H1 (cell line): ENCODE data around the gene NUBP2. TPM values are rescaled to one million over a fixed set of nuclear protein-coding genes. Genes with fewer than 3 reads are reported as not detected.

ENCODE experiments used
- NANOG ChIP-seq: IDR thresholded peaks from 2 replicates; pipeline ENCODE4 v1.6.1; 2011; ENCODE audit warnings: low read length, low read depth, mild to moderate bottlenecking, inconsistent platforms; ENCODE audit not compliant: insufficient read depth, poor library complexity, severe bottlenecking
- POLR2A ChIP-seq, 2 experiments: IDR thresholded peaks; 1 replicate in 1 of 2; 2 replicates in 1 of 2; pipeline ENCODE4 v1.6.1; 2011; ENCODE audit warnings: low read depth in 2 of 2, low read length in 2 of 2, mild to moderate bottlenecking in 2 of 2; ENCODE audit errors: control extremely low read depth in 1 of 2
- POLR2AphosphoS5 ChIP-seq: IDR thresholded peaks from 2 replicates; pipeline ENCODE4 v1.6.1; 2011; ENCODE audit warnings: low read depth, low read length
- YY1 ChIP-seq: IDR thresholded peaks from 2 replicates; pipeline ENCODE4 v1.6.1; 2011; ENCODE audit warnings: low read depth, mild to moderate bottlenecking, low read length
- polyA plus RNA-seq, 7 experiments: library from polyadenylated mRNA; depleted of rRNA in 3 of 7; stranded (reverse) in 5 of 7; unstranded in 2 of 7; fragments of >200 nt in 5 of 7; fragments of 200-250 nt in 2 of 7; gene quantifications; 1 replicate in 5 of 7; 2 replicates in 1 of 7; 4 replicates in 1 of 7; pipeline versions ENCODE4 v1.2.1 to v1.2.3, GENCODE V29; 2011 to 2013; ENCODE audit warnings: missing spikeins in 2 of 7, mixed read lengths in 2 of 7
- total RNA-seq: library from RNA; stranded (reverse); fragmentation: NEBNext Ultra II Directional; extraction: Animal tissue kit (Norgen Biotek cat#: 25700); gene quantifications from 2 replicates; pipeline ENCODE4 v1.2.1, GENCODE V29; 2021
- TF ChIP-seq, protein P1 (sequence below): IDR thresholded peaks from 2 replicates; pipeline ENCODE4 v1.6.1; 2011; ENCODE audit warnings: low read depth, mild to moderate bottlenecking, low read length; ENCODE audit not compliant: insufficient read depth

Gene NUBP2
- total and polyA plus RNA-seq, 2 of the 8 experiments (the other 6 are each of a cell fraction or from before 2014, with no cell fraction given), result 70.3 to 96.9 TPM

DNA sequence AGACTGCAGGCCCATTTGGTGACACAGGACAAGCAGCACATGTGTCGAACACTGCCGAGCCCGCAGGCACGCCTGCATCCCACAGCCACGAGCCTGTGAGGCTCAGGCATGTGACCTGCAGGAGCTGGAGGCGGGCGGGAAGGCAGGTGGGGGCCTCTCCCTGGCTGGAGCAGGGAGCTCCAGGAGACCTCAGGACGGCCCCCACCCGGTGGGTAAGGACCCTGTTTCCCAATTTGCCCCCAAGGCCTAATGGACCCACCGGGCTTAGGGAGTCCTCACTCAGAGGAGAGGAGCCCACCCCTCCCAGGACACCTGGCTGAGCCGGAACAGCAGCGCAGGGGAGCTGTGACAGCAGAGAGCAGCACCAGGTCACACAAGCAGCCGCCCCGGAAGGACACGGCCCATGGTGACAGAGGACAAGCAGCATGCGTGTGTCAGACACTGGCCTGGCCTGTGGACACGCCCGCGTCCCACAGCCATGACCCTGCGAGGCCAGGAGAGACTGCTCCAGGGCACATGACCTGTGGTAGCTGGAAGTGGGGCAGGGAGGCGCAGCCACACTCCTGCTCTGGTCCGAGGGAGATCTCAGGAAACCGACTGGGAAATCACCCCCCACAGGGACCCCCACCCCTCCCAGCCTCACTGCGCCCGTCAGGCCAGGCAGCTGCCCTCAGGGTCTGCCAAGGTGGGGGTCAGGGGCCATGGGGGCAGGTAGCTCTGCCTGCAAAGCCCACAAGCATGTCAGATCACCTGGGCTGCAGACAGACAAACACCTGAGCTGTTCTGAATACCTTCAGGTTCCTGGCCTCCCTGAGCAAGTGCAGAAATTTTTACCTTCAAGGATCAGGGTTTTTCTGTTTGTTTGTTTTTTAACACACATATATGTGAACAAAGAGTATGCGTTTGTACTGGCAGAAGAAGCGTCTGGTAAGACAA, 2.8 kb upstream of the NUBP2 start (continued):
- TF ChIP-seq, protein P1, sequence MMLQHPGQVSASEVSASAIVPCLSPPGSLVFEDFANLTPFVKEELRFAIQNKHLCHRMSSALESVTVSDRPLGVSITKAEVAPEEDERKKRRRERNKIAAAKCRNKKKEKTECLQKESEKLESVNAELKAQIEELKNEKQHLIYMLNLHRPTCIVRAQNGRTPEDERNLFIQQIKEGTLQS, result no peak
- TF ChIP-seq YY1, result no peak
- TF ChIP-seq POLR2A (IDR thresholded peaks at IDR 0.05; ENCODE audit: control extremely low read depth in 1 of 2, low read depth in 2 of 2, low read length in 2 of 2), result 0 out of 3 replicates have a peak, but pooled peaks of 1 of the 2 experiments have one; percentile 27
- TF ChIP-seq POLR2AphosphoS5, result peak; percentile 66
- no peak for TF ChIP-seq NANOG
